Activated T-helper 1 cell treated with anti-CD3 and anti-CD28 coated beads, Interleukin-12 subunit alpha, Interleukin-12 subunit beta, Interleukin-2, Interleukin-4 antibody, amounts not matched to agents 30 ng/mL and 10 ng/mL and 1 ng/mL, durations not matched to agents 14 hours and 24 hours and 36 hours (primary cell): ENCODE data around the gene TBC1D5. TPM values are rescaled to one million over a fixed set of nuclear protein-coding genes. Genes with fewer than 3 reads are reported as not detected.

Experiments used
- DNase-seq: peaks from one replicate; pipeline ENCODE4 v3.0.0; 2021; ENCODE audit warnings: low spot score
- H3K27ac Mint-ChIP-seq: one replicate; pipeline ENCODE4 v1.8.0; 2021; ENCODE audit warnings: mild to moderate bottlenecking, mixed read lengths
- H3K27me3 Mint-ChIP-seq: one replicate; pipeline ENCODE4 v1.8.0; 2022; ENCODE audit warnings: mild to moderate bottlenecking, moderate library complexity, mixed read lengths; ENCODE audit not compliant: insufficient read depth
- H3K36me3 Mint-ChIP-seq: one replicate; pipeline ENCODE4 v1.8.0; 2021; ENCODE audit warnings: low read depth, mixed read lengths
- H3K4me1 Mint-ChIP-seq: one replicate; pipeline ENCODE4 v1.8.0; 2021; ENCODE audit warnings: low read depth, mixed read lengths
- H3K4me3 Mint-ChIP-seq: one replicate; pipeline ENCODE4 v1.8.0; 2021; ENCODE audit warnings: mild to moderate bottlenecking, moderate library complexity, mixed read lengths
- H3K9me3 Mint-ChIP-seq: one replicate; pipeline ENCODE4 v1.8.0; 2021; ENCODE audit warnings: mixed read lengths
- intact Hi-C: fragments of 100-400 bp; cut with micrococcal nuclease; formaldehyde crosslinking; loops from one replicate; pipeline ENCODE4 v1.15.1; 2024
- total RNA-seq: library from RNA; stranded (reverse); gene quantifications from 2 replicates; pipeline ENCODE4 v1.2.3, GENCODE V29; 2022

TBC1D5 gene
- total RNA-seq, 1 donor from 2014 or later, result 31.4 TPM

DNA sequence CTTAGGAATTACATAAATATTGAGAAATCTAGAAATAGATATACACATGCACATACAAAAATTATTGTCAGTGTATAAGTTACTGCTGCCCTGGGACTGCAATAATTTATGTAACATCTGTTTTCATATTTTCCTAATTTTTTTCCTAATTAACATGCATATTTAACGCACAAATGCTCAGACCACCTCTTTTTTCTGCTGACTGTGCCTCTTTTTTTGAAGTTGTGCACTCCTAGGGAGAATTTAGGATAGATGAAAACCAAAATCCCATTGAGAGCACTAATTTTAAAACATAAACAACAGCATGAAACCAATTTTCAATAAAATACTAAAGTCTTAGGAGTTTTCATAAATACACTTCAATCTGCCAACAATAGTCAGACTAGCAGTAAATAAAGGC, 154.0 kb downstream of the TBC1D5 start:
- H3K4me1 Mint-ChIP-seq, result peaks cover 9% of the 10 kb centered on the region
- H3K4me3 Mint-ChIP-seq, result no peak overlapping the region
- H3K27ac Mint-ChIP-seq, result no peak overlapping the region
- peaks cover 11% of the 10 kb centered on the region for H3K36me3 Mint-ChIP-seq
- intact Hi-C loops, result no loop called here
- no peaks in the 10 kb centered on the region for H3K27me3 Mint-ChIP-seq
- H3K9me3 Mint-ChIP-seq, result peaks cover 30% of the 10 kb centered on the region
- DNase-seq, result no peak

DNA sequence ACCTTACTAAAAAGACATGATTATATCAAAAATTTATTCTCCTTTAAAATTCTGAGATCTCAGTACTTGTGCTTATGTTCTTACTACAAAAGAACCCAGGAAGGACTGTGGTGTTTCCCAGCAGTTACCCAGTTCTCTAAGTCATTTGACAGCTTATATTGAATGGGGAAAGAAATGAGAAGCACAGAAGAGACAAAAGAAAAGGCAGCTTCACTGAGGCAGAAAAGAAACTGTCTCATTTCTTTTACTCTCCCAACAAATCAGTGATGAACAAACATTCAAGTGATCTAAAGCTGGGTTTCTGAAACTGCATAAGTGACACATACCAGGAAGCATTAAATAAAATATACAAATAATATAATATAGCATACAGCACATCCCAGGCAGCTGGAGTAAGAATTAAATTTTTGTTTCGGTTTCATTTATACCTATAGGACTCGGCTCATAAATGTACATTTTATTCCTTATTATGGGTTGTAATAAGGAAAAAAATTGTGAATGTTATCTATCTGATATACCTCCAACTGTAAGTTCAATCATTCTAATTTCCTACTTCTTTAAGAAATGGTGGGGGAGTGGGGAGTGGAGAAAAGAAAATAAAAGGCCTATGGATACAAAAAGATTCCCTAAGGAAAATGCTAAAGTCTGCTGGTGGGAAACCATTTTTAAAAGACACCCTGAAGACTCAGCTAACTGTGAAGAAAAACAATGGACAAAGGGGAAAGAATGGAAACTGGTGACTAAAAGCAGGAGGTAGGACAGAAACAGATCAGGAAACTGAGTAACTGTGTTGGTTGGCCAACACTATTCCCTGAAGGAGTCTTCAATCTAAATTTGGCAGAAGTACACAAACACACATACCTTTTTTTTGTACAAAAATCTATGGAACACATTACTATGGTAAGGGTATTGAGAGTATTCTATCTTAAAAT, 156.8 kb downstream of the TBC1D5 start:
- Mint-ChIP-seq H3K27ac (no peak overlapping the region), H3K27me3 (no peaks in the 10 kb centered on the region), H3K4me1 (peaks cover 9% of the 10 kb centered on the region), H3K4me3 (no peak overlapping the region), H3K36me3 (peaks cover 9% of the 10 kb centered on the region), H3K9me3 (peaks cover 15% of the 10 kb centered on the region)
- no peak for DNase-seq
- intact Hi-C loops, result no loop called here

DNA sequence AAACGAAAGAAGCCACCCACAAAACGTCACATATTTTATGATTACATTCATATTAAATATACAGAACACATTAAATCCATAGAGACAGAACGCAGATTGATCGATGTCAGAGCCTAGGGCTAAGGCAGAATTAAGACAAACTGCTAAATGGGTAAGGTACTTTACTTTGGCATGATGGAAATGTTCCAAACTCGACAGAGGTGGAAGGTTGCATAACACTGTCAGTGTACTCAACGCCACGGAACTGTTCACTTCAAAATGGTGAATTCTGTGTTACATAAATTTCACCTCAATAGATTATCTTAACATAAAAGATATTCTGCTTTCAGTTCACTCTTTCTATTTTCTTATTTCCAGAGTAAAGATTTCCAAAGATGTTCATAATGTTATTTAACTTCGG, 158.4 kb downstream of the TBC1D5 start:
- no peak for DNase-seq
- peaks cover 9% of the 10 kb centered on the region for H3K4me1 Mint-ChIP-seq
- no peaks in the 10 kb centered on the region for H3K27me3 Mint-ChIP-seq
- no peak overlapping the region for H3K4me3 Mint-ChIP-seq
- intact Hi-C loops, result no loop called here
- no peaks in the 10 kb centered on the region for H3K9me3 Mint-ChIP-seq
- no peak overlapping the region for H3K27ac Mint-ChIP-seq
- no peaks in the 10 kb centered on the region for H3K36me3 Mint-ChIP-seq

DNA sequence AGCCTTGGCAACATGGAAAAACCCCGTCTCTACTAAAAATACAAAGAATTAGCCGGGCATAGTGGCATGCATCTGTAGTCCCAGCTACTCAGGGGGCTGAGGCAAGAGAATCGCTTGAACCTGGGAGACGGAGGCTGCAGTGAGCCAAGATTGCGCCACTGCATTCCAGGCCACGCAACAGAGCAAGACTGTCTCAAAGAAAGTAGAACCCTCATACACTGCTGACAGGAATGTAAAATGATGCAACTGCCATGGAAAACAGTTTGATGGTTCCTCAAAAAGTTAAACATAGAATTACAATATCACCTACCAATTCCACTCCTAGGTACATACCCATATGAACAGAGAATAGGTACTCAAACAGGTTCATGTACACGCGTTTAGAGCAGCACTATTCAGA, 158.9 kb downstream of the TBC1D5 start:
- no peaks in the 10 kb centered on the region for H3K9me3 Mint-ChIP-seq
- intact Hi-C loops, result no loop called here
- DNase-seq, result no peak
- H3K27ac Mint-ChIP-seq, result no peak overlapping the region
- no peaks in the 10 kb centered on the region for H3K27me3 Mint-ChIP-seq
- peaks cover 9% of the 10 kb centered on the region for H3K4me1 Mint-ChIP-seq
- H3K4me3 Mint-ChIP-seq, result no peak overlapping the region
- H3K36me3 Mint-ChIP-seq, result no peaks in the 10 kb centered on the region

DNA sequence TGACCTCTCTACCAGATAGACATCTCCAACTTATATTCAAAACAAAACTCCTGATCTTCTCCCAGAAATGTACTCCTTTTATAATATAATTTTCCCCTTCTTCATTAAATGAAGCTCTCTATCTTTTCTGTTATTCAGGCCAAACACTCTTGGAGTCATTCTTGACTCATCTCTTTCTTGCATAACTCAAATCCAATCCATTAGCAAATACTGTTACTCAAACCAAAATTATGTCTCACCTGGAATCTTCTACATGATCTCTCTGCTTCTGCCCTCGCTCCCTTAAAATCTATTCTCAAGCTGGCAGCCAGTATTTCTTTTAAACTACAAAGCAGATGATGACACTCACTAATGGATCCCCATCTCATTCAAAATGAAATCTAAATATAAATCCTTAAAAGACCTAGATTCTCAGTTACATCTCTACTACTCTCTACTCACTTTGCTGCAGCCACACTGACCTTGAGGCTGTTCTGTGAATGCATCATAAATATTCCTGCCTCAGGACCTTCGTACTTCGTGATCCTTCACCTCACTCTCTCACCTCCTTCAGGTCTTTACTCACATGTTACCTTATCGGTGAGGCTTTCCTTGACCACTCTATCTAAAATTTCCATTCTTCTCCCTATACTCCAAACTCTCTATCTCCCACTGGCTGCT, 160.9 kb downstream of the TBC1D5 start:
- H3K4me1 Mint-ChIP-seq, result peaks cover 9% of the 10 kb centered on the region

DNA sequence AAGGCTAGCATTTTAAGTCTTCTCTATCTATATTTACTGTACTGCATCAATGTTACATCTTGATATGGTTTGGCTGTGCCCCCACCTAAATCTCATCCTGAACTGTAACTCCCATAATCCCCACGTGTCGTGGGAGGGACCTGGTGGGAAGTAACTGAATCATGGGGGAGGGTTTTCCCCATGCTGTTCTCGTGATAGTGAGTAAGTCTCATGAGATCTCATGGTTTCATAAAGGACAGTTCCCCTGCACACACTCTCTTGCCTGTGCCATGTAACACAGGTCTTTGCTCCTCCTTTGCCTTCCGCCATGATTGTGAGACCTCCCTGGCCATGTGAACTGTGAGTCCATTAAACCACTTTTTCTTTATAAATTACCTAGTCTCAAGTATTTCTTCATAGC, 161.5 kb downstream of the TBC1D5 start:
- DNase-seq, result no peak
- Mint-ChIP-seq H3K27ac (no peak overlapping the region), H3K4me3 (no peak overlapping the region), H3K4me1 (peaks cover 8% of the 10 kb centered on the region), H3K27me3 (no peaks in the 10 kb centered on the region), H3K9me3 (no peaks in the 10 kb centered on the region), H3K36me3 (no peaks in the 10 kb centered on the region)
- intact Hi-C loops, result no loop called here

More for the DNA sequence above, 160.9 kb downstream of the TBC1D5 start:
- DNase-seq, result no peak
- H3K4me3 Mint-ChIP-seq, result no peak overlapping the region
- H3K36me3 Mint-ChIP-seq, result no peaks in the 10 kb centered on the region
- H3K27me3 Mint-ChIP-seq, result no peaks in the 10 kb centered on the region
- H3K27ac Mint-ChIP-seq, result no peak overlapping the region
- intact Hi-C loops, result no loop called here
- no peaks in the 10 kb centered on the region for H3K9me3 Mint-ChIP-seq

GRCh38 chr3:17579289-17580031, 163.0 kb downstream of the TBC1D5 start:
- Mint-ChIP-seq H3K4me3 (no peak overlapping the region), H3K27ac (no peak overlapping the region), H3K4me1 (no peaks in the 10 kb centered on the region), H3K9me3 (no peaks in the 10 kb centered on the region), H3K36me3 (no peaks in the 10 kb centered on the region), H3K27me3 (no peaks in the 10 kb centered on the region)
- intact Hi-C loops, result loop anchor here (5.0 kb wide), 1 partner anchor 163 kb away; the partner anchor contains the start of gene TBC1D5
- no peak for DNase-seq

GRCh38 chr3:17577796-17578520, 164.5 kb downstream of the TBC1D5 start:
- Mint-ChIP-seq H3K4me1 (no peaks in the 10 kb centered on the region), H3K27me3 (no peaks in the 10 kb centered on the region), H3K9me3 (no peaks in the 10 kb centered on the region), H3K36me3 (no peaks in the 10 kb centered on the region), H3K27ac (no peak overlapping the region), H3K4me3 (no peak overlapping the region)
- intact Hi-C loops, result loop anchor here (5.0 kb wide), 1 partner anchor 164 kb away; the partner anchor contains the start of gene TBC1D5
- DNase-seq, result no peak

DNA sequence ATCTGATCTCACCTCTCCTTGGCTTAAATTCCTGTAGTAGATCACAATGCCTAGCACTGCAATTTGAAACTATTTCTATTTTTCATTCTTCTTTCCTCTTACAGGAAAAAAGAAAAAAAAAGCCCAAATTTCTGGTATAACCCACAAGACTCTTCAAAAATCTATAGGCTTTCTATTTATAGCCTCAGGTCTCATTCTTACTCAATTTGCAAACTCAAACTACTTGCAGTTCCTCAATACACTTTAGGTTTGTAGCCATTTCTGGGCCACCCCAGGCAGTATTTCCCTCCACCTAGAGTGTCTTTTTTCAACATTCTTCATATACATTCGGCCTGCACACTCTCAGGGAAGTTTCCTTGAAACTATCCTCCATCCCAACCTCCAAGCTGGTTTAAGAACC, 169.0 kb downstream of the TBC1D5 start:
- H3K27ac Mint-ChIP-seq, result no peak overlapping the region
- H3K27me3 Mint-ChIP-seq, result no peaks in the 10 kb centered on the region
- no peak for DNase-seq
- H3K9me3 Mint-ChIP-seq, result no peaks in the 10 kb centered on the region
- intact Hi-C loops, result no loop called here
- H3K4me1 Mint-ChIP-seq, result no peaks in the 10 kb centered on the region
- no peaks in the 10 kb centered on the region for H3K36me3 Mint-ChIP-seq
- no peak overlapping the region for H3K4me3 Mint-ChIP-seq

GRCh38 chr3:17571686-17572085, 170.7 kb downstream of the TBC1D5 start:
- intact Hi-C loops, result no loop called here
- DNase-seq, result no peak
- Mint-ChIP-seq H3K4me3 (no peak overlapping the region), H3K27ac (no peak overlapping the region), H3K9me3 (no peaks in the 10 kb centered on the region), H3K4me1 (no peaks in the 10 kb centered on the region), H3K27me3 (no peaks in the 10 kb centered on the region), H3K36me3 (no peaks in the 10 kb centered on the region)

- Mint-ChIP-seq H3K4me3 (no peak overlapping the region), H3K27ac (no peak overlapping the region), H3K27me3 (no peaks in the 10 kb centered on the region), H3K36me3 (no peaks in the 10 kb centered on the region), H3K4me1 (no peaks in the 10 kb centered on the region), H3K9me3 (no peaks in the 10 kb centered on the region)
- no peak for DNase-seq
- intact Hi-C loops, result no loop called here
Observed at GRCh38 chr3:17562845-17563244, 179.6 kb downstream of the TBC1D5 start.

DNA sequence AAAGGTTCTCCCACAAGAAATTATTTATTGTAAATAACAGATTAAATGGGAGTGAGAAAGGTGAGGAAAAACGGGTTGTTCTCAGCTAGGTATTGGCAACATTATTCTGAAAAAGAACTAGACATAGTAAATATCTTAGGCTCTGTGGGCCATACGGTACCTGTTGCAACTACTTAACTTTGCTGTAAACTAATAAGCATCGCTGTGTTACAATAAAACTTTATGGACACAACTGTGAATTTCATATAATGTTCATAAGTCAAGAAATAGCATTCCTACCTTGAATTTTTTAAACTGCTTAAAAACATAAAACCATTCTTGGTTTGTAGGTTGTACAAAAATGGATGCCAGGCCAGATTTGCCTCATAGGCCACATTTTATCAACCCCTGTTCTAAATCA, 183.9 kb downstream of the TBC1D5 start:
- Mint-ChIP-seq H3K27me3 (no peaks in the 10 kb centered on the region), H3K4me3 (no peak overlapping the region), H3K36me3 (no peaks in the 10 kb centered on the region), H3K27ac (no peak overlapping the region), H3K4me1 (no peaks in the 10 kb centered on the region), H3K9me3 (no peaks in the 10 kb centered on the region)
- intact Hi-C loops, result loop anchor here (10.0 kb wide), 1 partner anchor 116 kb away; no protein-coding TSS in a partner anchor
- no peak for DNase-seq
